Body of pancreas (tissue), 4 donors: ENCODE data around the gene TRPV3.

ENCODE experiments used
- CTCF ChIP-seq, 7 experiments: fragments of 450-650 bp in 4 of 7; fragments of 200-600 bp in 3 of 7; sonication (generic) in 3 of 7; IDR thresholded peaks; one replicate each; pipeline ENCODE4 v1.5.1; 2016 to 2019; ENCODE audit warnings: antibody characterized with exemption in 7 of 7
- POLR2A ChIP-seq, 3 donors: fragments of 450-650 bp; IDR thresholded peaks; one replicate each; pipeline ENCODE4 v1.6.1; 2016; ENCODE audit warnings: antibody characterized with exemption in 3 of 3, mild to moderate bottlenecking in 2 of 3

- TF ChIP-seq POLR2A (IDR thresholded peaks at IDR 0.05): no peak
- TF ChIP-seq CTCF (IDR thresholded peaks at IDR 0.05): no peak
Observed at GRCh38 chr17:3573246-3574100, 15.9 kb upstream of the TRPV3 start.
